HG02870 (cell line): Measurements from ENCODE around the gene CDAN1.
"Not testable (repeated sequence)": the region's sequence is repeated elsewhere in the genome, so short reads cannot be mapped to it uniquely, and the experiment has no call there.

ENCODE experiments used
- ATAC-seq: cut with Tn5 transposase; IDR thresholded peaks from one replicate; pipeline ENCODE4 v1.9.1; 2021; ENCODE audit warnings: mild to moderate bottlenecking, moderate library complexity; ENCODE audit not compliant: unreplicated experiment

Gene CDAN1, protein sequence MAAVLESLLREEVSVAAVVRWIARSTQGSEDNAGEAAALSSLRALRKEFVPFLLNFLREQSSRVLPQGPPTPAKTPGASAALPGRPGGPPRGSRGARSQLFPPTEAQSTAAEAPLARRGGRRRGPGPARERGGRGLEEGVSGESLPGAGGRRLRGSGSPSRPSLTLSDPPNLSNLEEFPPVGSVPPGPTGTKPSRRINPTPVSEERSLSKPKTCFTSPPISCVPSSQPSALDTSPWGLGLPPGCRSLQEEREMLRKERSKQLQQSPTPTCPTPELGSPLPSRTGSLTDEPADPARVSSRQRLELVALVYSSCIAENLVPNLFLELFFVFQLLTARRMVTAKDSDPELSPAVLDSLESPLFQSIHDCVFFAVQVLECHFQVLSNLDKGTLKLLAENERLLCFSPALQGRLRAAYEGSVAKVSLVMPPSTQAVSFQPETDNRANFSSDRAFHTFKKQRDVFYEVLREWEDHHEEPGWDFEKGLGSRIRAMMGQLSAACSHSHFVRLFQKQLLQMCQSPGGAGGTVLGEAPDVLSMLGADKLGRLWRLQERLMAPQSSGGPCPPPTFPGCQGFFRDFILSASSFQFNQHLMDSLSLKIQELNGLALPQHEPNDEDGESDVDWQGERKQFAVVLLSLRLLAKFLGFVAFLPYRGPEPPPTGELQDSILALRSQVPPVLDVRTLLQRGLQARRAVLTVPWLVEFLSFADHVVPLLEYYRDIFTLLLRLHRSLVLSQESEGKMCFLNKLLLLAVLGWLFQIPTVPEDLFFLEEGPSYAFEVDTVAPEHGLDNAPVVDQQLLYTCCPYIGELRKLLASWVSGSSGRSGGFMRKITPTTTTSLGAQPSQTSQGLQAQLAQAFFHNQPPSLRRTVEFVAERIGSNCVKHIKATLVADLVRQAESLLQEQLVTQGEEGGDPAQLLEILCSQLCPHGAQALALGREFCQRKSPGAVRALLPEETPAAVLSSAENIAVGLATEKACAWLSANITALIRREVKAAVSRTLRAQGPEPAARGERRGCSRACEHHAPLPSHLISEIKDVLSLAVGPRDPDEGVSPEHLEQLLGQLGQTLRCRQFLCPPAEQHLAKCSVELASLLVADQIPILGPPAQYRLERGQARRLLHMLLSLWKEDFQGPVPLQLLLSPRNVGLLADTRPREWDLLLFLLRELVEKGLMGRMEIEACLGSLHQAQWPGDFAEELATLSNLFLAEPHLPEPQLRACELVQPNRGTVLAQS

DNA sequence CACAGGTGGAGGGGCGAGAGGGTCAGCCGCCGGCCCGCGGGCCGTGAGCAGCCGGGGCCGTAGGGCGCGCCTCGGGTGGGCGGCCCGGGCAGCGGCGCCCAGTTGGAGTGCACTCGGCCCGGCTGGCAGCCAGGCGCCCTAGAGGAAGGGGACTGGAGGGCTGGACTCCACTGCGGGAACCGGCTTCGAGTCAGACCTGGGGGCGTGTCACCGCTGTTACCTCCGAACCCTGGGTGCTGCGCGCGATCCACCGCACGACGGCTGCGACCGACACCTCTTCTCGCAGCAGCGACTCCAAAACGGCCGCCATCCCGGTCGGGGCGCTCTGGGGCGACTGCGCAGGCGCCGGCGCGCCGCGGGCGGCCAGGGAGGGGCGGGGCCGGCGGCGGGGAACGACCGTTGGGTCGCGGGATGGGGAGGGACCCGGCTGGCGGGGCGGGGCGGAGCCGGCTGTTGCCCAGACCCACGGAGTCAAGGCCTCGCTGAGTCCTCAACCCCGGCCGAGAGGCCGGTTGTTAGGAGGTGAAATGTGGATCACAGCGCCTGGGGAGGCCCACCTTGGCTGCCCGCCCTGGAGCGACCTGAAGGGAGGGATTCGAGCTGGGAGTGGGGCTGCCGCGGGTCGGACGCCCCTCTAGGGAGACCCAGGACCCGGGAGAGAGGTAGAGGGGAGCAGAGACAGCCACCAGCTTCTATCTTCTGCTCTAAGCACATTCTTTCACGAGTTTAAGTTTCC lies at the start of gene CDAN1:
Gene CDAN1 (minus strand): TSS at position 336 of the 736 bp plus-strand sequence. CDS start 26 bp downstream, at position 310.
- peak; percentile 72 for ATAC-seq

DNA sequence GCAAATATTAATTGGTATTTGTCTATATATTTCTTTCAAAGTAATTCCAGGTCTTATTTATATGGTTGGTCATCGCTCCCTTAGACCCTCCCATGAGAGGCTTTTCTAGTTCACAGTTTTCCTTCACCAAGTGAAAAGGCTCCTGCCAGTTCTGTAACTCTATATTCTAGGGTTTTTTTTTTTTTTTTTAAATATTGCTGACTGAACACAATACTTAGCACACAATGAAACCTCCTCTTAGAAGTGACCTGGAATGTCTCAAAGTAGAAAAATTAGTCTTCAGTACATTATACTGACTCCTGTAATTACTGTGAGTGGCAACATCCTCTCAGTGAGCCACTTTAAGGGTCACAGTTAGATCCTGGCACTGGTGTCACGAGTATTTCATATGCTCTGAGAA lies 48.6 kb upstream of the CDAN1 start:
- ATAC-seq = no peak

DNA sequence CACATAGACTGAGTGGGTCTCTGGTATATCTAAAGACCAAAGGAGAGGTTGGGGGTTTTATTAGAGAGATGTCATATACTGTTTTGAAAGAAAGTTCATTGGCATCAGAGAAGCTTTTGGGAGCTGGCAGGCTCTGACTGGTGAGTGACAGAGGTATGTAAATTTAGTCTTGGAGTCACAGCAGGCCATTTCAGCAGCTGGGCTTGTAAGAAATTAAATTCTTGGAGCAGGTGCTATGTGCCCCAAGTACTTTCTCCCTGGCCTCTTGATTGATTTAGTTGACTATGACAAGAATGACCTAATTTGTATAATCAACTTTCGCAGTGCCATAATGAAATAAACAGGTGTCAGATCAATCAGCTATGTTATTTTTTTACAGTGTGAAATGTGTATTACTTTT lies 47.8 kb upstream of the CDAN1 start:
- no peak for ATAC-seq

DNA sequence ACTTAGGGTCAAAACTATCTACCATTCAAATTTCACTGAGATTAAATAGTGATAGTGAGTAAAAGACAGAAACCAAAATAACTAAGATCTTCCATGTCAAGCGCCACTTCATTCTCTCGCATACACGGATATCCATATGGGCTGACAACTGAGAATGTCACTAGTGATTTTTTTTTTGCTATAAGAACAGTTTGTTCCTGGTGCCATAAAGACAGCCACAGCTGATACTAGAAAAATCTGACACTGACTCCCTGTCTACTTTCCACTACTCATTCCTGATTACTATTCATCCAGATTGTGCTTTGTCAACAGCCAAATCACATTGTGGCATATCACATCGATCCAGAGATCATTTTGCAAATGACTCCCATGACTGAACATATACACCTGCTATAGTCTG lies 45.8 kb upstream of the CDAN1 start:
- no peak for ATAC-seq

DNA sequence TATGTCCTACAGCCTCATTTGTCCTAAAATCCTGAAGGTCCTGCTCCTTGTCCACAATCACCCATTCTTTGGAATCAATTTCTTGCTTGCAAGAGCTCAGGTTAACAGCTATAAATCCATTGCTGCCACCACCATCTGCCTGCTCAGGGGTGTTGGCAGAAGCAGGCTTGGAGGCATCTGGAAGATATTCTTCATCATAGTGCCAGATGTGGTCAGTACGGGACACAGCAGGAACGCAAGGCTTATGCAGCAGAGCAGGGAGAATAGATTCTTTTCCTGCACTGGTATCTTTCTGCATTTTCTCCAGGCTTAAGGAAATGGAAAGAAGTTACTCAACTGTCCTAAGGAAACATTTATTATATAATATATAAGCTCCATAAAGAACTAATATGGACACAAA lies 38.5 kb upstream of the CDAN1 start:
- ATAC-seq = no peak

DNA sequence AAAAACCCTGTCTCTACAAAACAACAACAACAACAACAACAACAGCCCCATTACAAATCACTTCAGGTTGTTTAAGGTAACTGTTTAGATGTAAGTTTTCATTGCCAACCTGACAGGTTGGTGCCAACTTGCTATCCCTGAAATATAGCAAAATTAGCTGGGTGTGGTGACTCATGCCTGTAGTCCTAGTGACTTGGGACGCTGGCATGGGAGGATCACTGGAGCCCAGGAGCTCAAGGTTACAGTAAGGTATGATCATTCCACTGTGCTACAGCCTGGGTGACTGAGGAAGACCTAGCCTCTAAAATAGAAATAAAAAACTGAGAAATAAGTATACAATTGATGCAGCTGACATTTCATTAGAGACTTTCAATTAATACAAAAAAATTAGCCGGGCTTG lies 36.0 kb upstream of the CDAN1 start:
- ATAC-seq = no peak

DNA sequence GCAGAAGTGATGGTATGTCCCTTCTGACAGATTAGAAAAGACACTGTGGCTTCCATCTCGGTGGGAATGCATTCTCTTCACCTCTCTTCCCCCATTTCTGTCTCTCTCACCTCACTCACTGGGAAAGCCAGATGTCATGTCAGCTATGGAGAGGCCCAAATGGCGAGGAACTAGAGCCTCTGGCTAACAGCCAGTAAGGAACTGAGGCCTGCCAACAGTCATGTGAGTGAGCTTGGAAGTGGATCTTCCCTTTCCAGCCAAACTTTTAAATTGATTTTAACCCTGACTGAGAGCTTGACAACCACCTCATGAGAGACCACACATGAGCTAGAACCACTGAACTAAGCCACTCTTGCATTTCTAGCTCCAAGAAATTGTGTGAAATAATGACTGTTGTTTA lies 35.2 kb upstream of the CDAN1 start:
- ATAC-seq = no peak

DNA sequence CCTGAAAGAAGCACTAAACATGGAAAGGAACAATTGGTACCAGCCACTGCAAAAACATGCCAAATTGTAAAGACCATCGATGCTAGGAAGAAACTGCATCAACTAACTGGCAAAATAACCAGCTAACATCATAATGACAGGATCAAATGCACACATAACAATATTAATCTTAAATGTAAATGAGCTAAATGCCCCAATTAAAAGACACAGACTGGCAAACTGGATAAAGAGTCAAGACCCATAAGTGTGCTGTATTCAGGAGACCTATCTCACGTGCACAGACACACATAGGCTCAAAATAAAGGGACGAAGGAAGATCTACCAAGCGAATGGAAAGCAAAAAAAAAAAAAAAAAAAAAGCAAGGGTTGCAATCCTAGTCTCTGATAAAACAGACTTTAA lies 29.2 kb upstream of the CDAN1 start:
- ATAC-seq = not testable (repeated sequence)

DNA sequence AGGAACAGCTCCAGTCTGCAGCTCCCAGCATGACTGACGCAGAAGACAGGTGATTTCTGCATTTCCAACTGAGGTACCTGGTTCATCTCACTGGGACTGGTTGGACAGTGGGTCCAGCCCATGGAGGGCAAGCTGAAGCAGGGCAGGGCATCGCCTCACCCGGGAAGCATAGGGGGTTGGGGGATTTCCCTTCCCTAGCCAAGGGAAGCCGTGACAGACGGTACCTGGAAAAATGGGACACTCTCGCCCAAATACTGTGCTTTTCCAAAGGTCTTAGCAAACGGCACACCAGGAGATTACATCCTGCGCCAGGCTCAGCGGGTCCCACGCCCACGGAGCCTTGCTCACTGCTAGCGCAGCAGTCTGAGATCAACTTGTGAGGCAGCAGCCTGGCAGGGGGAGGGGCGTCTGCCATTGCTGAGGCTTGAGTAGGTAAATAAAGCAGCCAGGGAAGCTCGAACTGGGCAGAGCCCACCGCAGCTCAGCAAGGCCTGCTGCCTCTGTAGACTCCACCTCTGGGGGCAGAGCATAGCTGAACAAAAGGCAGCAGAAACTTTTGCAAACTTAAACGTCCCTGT lies 27.3 kb upstream of the CDAN1 start:
- not testable (repeated sequence) for ATAC-seq

DNA sequence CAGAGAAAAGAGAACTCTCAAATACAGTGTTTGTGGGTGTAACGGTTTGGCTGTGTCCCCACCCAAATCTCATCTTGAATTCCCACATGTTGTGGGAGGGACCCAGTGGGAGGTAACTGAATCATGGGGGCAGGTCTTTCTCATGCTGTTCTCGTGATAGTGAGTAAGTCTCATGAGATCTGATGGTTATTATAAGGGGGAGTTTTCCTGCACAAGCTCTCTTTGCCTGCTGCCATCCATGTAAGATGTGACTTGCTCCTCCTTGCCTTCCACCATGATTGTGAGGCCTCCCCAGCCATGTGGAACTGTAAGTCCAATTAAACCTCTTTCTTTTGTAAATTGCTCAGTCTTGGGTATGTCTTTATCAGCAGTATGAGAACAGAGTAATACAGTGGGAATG lies 24.9 kb upstream of the CDAN1 start:
- ATAC-seq = not testable (repeated sequence)

DNA sequence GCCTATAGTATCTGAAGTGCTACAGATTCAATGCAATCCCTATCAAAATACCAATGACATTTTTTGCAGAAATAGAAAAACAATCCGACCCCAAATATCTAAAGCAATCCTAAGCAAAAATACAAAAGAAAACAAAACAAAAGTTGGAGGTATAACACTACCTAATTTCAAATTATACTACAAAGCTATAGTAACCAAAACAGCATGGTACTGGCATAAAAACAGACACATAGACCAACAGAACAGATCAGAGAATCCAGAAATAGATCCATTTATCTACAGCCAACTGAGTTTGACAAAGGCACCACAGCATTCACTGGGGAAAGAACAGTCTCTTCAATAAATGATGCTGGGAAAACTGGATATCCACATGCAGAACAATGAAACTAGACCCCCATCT lies 23.8 kb upstream of the CDAN1 start:
- ATAC-seq = no peak

DNA sequence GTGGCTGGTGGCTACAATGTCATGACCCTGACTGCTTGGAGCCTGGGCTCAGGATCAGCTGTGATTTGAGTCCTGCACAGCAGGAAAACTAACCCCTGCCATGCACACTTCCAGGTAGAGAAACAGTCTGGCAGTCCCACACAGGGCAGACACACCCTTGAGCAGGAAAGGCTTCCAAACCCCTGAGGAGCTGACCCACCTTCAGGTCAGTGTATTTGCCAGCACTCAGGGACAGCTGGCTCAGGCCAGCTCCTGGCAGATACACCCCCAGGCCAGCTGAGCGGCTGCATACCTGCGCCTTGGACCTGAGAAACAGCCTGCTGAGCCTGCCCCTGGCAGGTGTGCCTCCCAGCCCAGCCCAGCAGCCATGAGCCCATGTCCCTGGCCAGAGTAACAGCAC lies 22.2 kb upstream of the CDAN1 start:
- no peak for ATAC-seq

DNA sequence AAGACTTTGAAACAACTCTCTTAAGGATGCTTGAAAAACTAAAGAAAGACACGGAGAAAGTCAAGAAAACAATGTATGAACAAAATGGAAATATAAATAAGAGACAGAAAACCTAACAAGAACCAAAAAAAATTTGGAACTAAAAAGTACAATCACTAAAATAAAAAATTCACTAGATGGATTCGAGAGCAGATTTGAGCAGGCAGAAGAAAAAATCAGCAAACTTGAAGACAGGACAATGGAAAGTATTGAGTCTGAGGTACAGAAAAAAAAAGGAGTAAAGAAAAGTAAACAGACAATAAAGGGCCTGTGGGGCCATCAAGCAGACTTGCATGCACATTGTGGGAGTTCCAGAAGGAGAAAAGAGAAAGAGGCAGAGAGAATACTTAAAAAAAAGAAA lies 13.4 kb upstream of the CDAN1 start:
- no peak for ATAC-seq

DNA sequence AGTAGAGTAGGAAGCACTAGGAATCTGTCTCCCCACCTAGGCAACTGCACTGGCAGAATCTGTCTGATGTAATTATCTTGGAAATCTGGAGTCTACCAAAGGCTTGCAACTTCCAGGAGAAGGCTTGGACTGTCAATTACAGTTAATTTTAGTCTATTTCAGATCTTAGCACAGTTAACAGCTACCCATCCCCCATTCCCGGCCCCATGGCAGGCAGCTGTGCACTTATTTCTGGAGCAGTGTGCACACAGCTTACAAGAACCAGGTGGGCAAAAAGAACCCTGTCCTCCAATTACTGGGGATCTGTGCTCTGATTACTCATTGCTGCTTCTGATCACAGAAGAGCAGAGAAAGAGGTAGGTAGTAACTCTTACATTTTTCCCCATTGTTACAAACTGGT lies 12.3 kb upstream of the CDAN1 start:
- ATAC-seq = no peak

DNA sequence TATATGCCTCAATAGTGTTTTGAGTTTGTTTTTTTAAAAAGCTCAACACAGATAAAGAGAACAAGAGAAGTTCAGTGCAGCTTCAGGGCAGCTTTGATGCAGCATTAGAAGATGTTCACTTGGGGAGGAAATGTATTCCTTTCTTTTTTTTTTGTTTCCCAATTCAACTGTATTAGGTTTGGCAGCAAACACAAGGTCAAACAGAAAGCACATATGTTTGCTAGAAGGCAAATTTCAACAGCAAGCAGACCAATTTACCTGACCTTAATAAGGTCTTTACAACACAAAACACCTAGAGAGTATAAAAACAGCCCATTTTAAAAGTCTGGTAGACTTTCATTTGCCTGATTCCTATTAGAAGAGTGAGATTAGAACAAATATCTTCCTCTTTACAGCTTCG lies 7.3 kb upstream of the CDAN1 start:
- no peak for ATAC-seq

DNA sequence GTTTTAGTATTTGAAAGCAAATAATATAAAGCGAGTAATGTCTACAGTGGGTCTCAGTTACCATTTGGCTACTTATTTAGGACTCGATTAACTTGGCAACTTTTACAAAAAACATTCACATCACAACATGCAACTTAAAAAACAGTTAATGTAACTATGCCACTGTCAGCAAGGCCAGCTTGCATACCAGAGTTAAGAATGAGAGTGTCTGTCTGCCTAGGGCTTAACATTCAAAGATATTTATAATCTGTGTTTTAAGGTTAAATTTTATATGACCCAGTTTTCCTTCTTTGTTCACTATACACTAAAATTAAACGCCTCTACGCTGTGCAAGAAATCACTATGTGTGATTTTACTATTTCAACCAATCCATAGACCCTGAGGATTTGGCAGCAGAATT lies 5.2 kb upstream of the CDAN1 start:
- ATAC-seq = no peak

DNA sequence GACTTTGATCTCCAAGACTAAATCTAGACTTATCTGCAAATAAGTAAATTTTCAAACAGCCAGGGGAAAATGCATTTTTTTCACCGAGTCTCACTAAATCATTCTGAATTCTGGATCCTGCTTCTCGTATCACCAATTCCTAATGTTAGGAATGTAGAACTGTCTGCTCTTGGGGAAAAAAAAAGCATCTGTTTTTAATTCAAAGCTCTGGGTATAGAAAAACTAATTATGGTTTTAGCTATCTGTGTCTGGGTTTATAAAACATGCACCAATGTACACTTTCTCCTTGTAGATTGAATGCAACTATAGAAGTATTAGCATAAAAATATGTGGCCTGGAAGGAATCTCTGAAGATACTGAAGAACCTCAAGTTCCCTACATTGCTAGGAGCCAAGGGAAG lies 4.8 kb upstream of the CDAN1 start:
- no peak for ATAC-seq

DNA sequence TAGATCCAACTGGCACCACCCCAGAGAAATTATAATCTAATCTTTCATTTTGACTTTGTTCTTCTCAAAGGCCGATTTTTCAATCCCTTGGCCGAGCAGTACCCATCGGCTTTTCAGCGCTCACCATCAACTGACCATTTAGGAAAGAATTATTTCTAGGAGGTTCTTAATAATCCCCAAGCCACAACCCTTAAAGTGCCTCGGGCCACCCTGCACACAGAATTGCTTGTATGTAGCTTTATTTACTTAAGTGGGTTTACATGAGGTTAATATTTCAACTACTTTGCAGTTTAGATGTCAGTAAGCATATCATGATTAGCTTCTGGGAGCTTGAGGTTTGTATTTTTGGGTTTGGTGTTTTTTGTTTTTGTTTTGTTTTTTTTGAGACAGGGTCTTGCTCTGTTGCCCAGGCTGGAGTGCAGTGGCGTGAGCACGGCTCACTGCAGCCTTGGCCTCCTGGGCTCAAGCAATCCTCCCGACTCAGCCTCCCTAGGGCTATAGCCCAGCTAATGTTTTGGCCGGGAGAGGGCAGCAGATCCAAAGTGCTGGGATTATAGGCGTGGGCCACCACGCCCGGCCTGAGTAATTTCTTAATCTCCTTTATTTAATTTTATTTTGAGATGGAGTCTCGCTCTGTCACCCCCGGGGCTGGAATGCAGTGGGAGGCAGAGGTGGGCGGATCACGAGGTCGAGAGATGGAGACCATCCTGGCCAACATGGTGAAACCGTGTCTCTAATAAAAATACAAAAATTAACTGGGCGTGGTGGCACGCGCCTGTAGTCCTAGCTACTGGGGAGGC lies 801 bp upstream of the CDAN1 start:
- ATAC-seq = no peak

DNA sequence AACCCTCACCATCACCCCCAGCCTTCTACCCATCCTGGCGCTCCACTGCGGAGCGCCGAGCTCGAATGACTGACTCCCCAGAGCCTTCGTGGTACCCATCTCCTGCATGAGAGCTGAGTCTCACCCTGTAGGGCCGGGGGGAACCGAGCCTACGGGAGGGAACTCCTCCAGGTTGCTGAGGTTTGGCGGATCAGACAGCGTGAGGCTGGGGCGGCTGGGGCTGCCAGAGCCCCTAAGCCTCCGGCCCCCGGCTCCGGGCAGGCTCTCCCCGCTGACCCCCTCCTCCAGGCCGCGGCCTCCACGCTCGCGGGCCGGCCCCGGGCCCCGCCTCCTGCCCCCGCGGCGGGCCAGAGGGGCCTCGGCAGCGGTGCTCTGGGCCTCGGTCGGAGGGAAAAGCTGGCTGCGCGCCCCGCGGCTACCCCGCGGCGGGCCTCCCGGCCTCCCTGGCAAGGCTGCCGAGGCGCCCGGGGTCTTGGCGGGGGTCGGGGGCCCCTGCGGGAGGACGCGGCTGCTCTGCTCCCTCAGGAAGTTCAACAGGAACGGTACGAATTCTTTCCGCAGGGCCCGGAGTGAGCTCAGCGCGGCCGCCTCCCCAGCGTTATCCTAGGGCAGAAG lies 643 bp downstream of the CDAN1 start:
- peak; percentile 23 for ATAC-seq
